Measurements from ENCODE around the gene ZNF593OS. TPM values are rescaled to one million over a fixed set of nuclear protein-coding genes. Genes with fewer than 3 reads are reported as not detected.

Gene ZNF593OS
- polyA plus RNA-seq, 1 donor from 2014 or later: not detected

DNA sequence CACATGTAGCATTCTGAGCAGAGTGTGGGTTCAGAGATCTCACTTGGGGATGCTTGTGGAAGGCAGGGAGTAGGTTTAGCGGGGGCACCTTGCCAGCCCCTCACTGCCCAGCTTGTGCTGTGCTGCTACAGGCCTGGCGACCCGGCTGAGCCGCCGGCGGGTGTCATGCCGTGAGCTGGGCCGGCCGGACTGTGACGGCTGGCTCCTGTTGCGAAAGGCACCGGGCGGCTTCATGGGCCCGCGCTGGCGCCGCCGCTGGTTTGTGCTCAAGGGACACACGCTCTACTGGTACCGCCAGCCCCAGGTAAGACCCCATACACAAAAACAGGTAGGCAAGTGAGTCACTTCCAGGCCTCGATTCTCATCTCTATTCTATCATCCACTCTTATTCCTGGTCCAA lies 13.3 kb upstream of the ZNF593OS start:
- Histone ChIP-seq H3K9ac (ENCODE audit: low read length) (no peak overlapping the region), H3K9me2 (ENCODE audit: insufficient read depth, low read length) (no peaks in the 10 kb centered on the region), H3K9me3 (ENCODE audit: low read length) (no peaks in the 10 kb centered on the region), H2AFZ (ENCODE audit: low read depth, low read length) (no peak overlapping the region), H3K4me2 (ENCODE audit: low read length) (no peak overlapping the region), H3K4me3 (ENCODE audit: low read length) (no peak overlapping the region), H3K27ac (ENCODE audit: low read length) (no peak overlapping the region), H4K20me1 (ENCODE audit: insufficient read depth) (no peaks in the 10 kb centered on the region), H3K27me3 (ENCODE audit: insufficient read depth, low read depth, low read length) (no peaks in the 10 kb centered on the region), H3K36me3 (ENCODE audit: insufficient read depth, low read length) (no peaks in the 10 kb centered on the region), H3F3A (ENCODE audit: insufficient read depth, low read length, poor library complexity, severe bottlenecking) (no peaks in the 10 kb centered on the region), H3K79me2 (replicated peaks; ENCODE audit: insufficient read depth, low read length) (no peaks in the 10 kb centered on the region)
- TF ChIP-seq POLR2AphosphoS5 (IDR thresholded peaks at IDR 0.05) (no peak), EZH2 (IDR thresholded peaks at IDR 0.05; ENCODE audit: borderline replicate concordance, insufficient read depth, low read length, poor library complexity, severe bottlenecking) (no peak), EP300 (conservative IDR thresholded peaks at IDR 0.05; ENCODE audit: poor library complexity, severe bottlenecking) (no peak), MXI1 (conservative IDR thresholded peaks at IDR 0.05; ENCODE audit: poor library complexity, severe bottlenecking) (no peak), TAF1 (IDR thresholded peaks at IDR 0.05; ENCODE audit: low read depth) (no peak), RAD21 (conservative IDR thresholded peaks at IDR 0.05) (no peak), SMC3 (conservative IDR thresholded peaks at IDR 0.05; ENCODE audit: poor library complexity) (no peak)
- TF ChIP-seq, protein P1, sequence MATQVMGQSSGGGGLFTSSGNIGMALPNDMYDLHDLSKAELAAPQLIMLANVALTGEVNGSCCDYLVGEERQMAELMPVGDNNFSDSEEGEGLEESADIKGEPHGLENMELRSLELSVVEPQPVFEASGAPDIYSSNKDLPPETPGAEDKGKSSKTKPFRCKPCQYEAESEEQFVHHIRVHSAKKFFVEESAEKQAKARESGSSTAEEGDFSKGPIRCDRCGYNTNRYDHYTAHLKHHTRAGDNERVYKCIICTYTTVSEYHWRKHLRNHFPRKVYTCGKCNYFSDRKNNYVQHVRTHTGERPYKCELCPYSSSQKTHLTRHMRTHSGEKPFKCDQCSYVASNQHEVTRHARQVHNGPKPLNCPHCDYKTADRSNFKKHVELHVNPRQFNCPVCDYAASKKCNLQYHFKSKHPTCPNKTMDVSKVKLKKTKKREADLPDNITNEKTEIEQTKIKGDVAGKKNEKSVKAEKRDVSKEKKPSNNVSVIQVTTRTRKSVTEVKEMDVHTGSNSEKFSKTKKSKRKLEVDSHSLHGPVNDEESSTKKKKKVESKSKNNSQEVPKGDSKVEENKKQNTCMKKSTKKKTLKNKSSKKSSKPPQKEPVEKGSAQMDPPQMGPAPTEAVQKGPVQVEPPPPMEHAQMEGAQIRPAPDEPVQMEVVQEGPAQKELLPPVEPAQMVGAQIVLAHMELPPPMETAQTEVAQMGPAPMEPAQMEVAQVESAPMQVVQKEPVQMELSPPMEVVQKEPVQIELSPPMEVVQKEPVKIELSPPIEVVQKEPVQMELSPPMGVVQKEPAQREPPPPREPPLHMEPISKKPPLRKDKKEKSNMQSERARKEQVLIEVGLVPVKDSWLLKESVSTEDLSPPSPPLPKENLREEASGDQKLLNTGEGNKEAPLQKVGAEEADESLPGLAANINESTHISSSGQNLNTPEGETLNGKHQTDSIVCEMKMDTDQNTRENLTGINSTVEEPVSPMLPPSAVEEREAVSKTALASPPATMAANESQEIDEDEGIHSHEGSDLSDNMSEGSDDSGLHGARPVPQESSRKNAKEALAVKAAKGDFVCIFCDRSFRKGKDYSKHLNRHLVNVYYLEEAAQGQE (IDR thresholded peaks at IDR 0.05; ENCODE audit: borderline replicate concordance): no peak
- TF ChIP-seq, protein P2, sequence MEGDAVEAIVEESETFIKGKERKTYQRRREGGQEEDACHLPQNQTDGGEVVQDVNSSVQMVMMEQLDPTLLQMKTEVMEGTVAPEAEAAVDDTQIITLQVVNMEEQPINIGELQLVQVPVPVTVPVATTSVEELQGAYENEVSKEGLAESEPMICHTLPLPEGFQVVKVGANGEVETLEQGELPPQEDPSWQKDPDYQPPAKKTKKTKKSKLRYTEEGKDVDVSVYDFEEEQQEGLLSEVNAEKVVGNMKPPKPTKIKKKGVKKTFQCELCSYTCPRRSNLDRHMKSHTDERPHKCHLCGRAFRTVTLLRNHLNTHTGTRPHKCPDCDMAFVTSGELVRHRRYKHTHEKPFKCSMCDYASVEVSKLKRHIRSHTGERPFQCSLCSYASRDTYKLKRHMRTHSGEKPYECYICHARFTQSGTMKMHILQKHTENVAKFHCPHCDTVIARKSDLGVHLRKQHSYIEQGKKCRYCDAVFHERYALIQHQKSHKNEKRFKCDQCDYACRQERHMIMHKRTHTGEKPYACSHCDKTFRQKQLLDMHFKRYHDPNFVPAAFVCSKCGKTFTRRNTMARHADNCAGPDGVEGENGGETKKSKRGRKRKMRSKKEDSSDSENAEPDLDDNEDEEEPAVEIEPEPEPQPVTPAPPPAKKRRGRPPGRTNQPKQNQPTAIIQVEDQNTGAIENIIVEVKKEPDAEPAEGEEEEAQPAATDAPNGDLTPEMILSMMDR (IDR thresholded peaks at IDR 0.05; ENCODE audit: poor library complexity, severe bottlenecking): no peak

DNA sequence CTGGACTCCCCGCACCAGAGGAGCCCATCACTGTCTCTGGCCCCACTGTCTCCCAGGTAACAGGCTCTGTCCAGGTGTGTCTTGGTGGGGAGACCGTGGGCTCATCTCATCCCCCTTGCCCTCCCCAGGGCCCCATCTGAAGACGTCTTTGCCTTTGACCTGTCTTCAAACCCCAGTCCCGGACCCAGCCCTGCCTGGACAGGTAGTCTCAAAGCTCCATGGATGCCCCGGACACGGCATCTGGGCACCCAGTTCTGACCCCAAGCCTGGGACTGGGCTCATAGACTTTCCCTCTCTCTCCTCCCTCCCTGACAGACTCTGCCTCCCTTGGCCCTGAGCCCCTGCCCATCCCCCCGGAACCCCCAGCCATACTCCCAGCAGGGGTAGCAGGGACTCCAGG lies 12.5 kb upstream of the ZNF593OS start:
- Histone ChIP-seq H3K27ac (ENCODE audit: low read length) (no peak overlapping the region), H3K9me3 (ENCODE audit: low read length) (no peaks in the 10 kb centered on the region), H3K27me3 (ENCODE audit: insufficient read depth, low read depth, low read length) (no peaks in the 10 kb centered on the region), H3F3A (ENCODE audit: insufficient read depth, low read length, poor library complexity, severe bottlenecking) (no peaks in the 10 kb centered on the region), H3K9me2 (ENCODE audit: insufficient read depth, low read length) (no peaks in the 10 kb centered on the region), H3K79me2 (replicated peaks; ENCODE audit: insufficient read depth, low read length) (no peaks in the 10 kb centered on the region), H3K36me3 (ENCODE audit: insufficient read depth, low read length) (no peaks in the 10 kb centered on the region), H3K9ac (ENCODE audit: low read length) (no peak overlapping the region), H3K4me2 (ENCODE audit: low read length) (no peak overlapping the region), H2AFZ (ENCODE audit: low read depth, low read length) (no peak overlapping the region), H3K4me3 (ENCODE audit: low read length) (no peak overlapping the region), H4K20me1 (ENCODE audit: insufficient read depth) (no peaks in the 10 kb centered on the region)
- TF ChIP-seq, protein P2 (IDR thresholded peaks at IDR 0.05; ENCODE audit: poor library complexity, severe bottlenecking): no peak
- TF ChIP-seq EP300 (conservative IDR thresholded peaks at IDR 0.05; ENCODE audit: poor library complexity, severe bottlenecking) (no peak), RAD21 (conservative IDR thresholded peaks at IDR 0.05) (no peak), MXI1 (conservative IDR thresholded peaks at IDR 0.05; ENCODE audit: poor library complexity, severe bottlenecking) (no peak), SMC3 (conservative IDR thresholded peaks at IDR 0.05; ENCODE audit: poor library complexity) (no peak), TAF1 (IDR thresholded peaks at IDR 0.05; ENCODE audit: low read depth) (no peak), POLR2AphosphoS5 (IDR thresholded peaks at IDR 0.05) (no peak), EZH2 (IDR thresholded peaks at IDR 0.05; ENCODE audit: borderline replicate concordance, insufficient read depth, low read length, poor library complexity, severe bottlenecking) (no peak)
- TF ChIP-seq, protein P1 (IDR thresholded peaks at IDR 0.05; ENCODE audit: borderline replicate concordance): no peak

Measured in neural cell (in vitro differentiated cells).